Mucosa of descending colon (tissue), 3 donors: ENCODE data around the gene PRRC2B. TPM values are rescaled to one million over a fixed set of nuclear protein-coding genes. Genes with fewer than 3 reads are reported as not detected.
"Not testable (repeated sequence)": the region's sequence is repeated elsewhere in the genome, so short reads cannot be mapped to it uniquely, and the experiment has no call there.

Experiments
- ATAC-seq: fragments of 200-7000 bp; cut with Tn5 transposase; one replicate; pipeline ENCODE4 v1.9.1; 2020; ENCODE audit warnings: mild to moderate bottlenecking, moderate library complexity
- DNase-seq, 3 donors: peaks; one replicate each; pipeline ENCODE4 v3.0.0-alpha.2; 2020
- H3K36me3 ChIP-seq: fragments of 200-600 bp; one replicate; pipeline ENCODE4 v1.8.0; 2021; ENCODE audit warnings: low read depth, mild to moderate bottlenecking
- H3K4me1 ChIP-seq: fragments of 200-600 bp; one replicate; pipeline ENCODE4 v1.8.0; 2021; ENCODE audit warnings: low read depth, mild to moderate bottlenecking
- H3K4me3 ChIP-seq: fragments of 200-600 bp; one replicate; pipeline ENCODE4 v1.8.0; 2021; ENCODE audit warnings: mild to moderate bottlenecking
- H3K9me3 ChIP-seq: fragments of 200-600 bp; one replicate; pipeline ENCODE4 v1.8.0; 2021; ENCODE audit warnings: mild to moderate bottlenecking
- CTCF ChIP-seq: fragments of 200-600 bp; IDR thresholded peaks from one replicate; pipeline ENCODE4 v1.8.0; 2022; ENCODE audit warnings: antibody characterized with exemption, mild to moderate bottlenecking
- intact Hi-C, 2 donors: fragments of 100-400 bp; cut with DNase I in 1 of 2; cut with micrococcal nuclease in 1 of 2; formaldehyde crosslinking; loops; one replicate each; pipeline versions ENCODE4 v1.11.0 to v1.11.1; 2022; cut with DNase I, micrococcal nuclease
- long read RNA-seq, 2 donors: library from polyadenylated mRNA; unstranded; transcript quantifications; one replicate each; pipeline ENCODE4 v2.0.0, GENCODE V29; 2019 to 2021
- total RNA-seq, 3 donors: library from RNA; stranded (reverse); fragmentation: NEBNext Ultra II Directional in 2 of 3; extraction: Animal tissue kit (Norgen Biotek cat#: 25700) in 2 of 3; gene quantifications; one replicate each; pipeline versions ENCODE4 v1.2.1 to v1.2.4, GENCODE V29; 2021 to 2023
- donor health status: DM: no; HTN: no; CAD: no; lungs with moderate emphysema.
- donor health status: DM: no; HTN: no; CAD: no.
- donor health status: DM: no; HTN: yes; CAD: no.

The PRRC2B gene
- 100 to 1,000 TPM; 105 to 175 (median 113) TPM for total RNA-seq
- long read RNA-seq, donor 1, full-length matches to known transcripts: 2 of 50 reads
- long read RNA-seq, donor 1, partial matches to known transcripts: 10 of 50 reads
- long read RNA-seq, donor 1, other reads (novel, unspliced or antisense): 38 of 50 reads
- long read RNA-seq, donor 2, partial matches to known transcripts: 0 of 6 reads
- long read RNA-seq, donor 2, other reads (novel, unspliced or antisense): 6 of 6 reads

- intact Hi-C loops: no loop called here
- no peaks in the 10 kb centered on the region for H3K9me3 ChIP-seq
- peaks cover 37% of the 10 kb centered on the region for H3K4me1 ChIP-seq
- TF ChIP-seq CTCF: peak; percentile 70
- ATAC-seq: peak; percentile 89
- no peaks in the 10 kb centered on the region for H3K36me3 ChIP-seq
- H3K4me3 ChIP-seq: peak within 1 kb of the TSS; percentile 74
- peak; percentile 89 to 91 (median 90) for DNase-seq
Measured at GRCh38 chr9:131393622-131394463, at the start of gene PRRC2B. Gene PRRC2B, plus strand, starts transcription at chr9:131394086. Its CDS starts 36,059 bp downstream, at chr9:131430145.

- H3K9me3 ChIP-seq, ATAC-seq, H3K36me3 ChIP-seq, H3K4me1 ChIP-seq, intact Hi-C loops, H3K4me3 ChIP-seq, DNase-seq: not testable (repeated sequence)
Measured at GRCh38 chr9:131344931-131345535, 48.9 kb upstream of the PRRC2B start.

GRCh38 chr9:131346559-131346958 lies 47.3 kb upstream of the PRRC2B start:
- H3K4me3 ChIP-seq: no peak overlapping the region
- ATAC-seq: no peak
- no peak for TF ChIP-seq CTCF
- intact Hi-C loops: no loop called here
- peaks cover 5% of the 10 kb centered on the region for H3K4me1 ChIP-seq
- DNase-seq: no peak
- H3K9me3 ChIP-seq: no peaks in the 10 kb centered on the region
- H3K36me3 ChIP-seq: no peaks in the 10 kb centered on the region

GRCh38 chr9:131347376-131348020 lies 46.4 kb upstream of the PRRC2B start:
- intact Hi-C loops: no loop called here
- Histone ChIP-seq H3K9me3 (no peaks in the 10 kb centered on the region), H3K4me3 (no peak overlapping the region), H3K36me3 (no peaks in the 10 kb centered on the region), H3K4me1 (peaks cover 5% of the 10 kb centered on the region)
- DNase-seq: no peak
- no peak for ATAC-seq
- no peak for TF ChIP-seq CTCF

- H3K9me3 ChIP-seq: no peaks in the 10 kb centered on the region
- H3K36me3 ChIP-seq: no peaks in the 10 kb centered on the region
- peaks cover 5% of the 10 kb centered on the region for H3K4me1 ChIP-seq
- intact Hi-C loops: no loop called here
- DNase-seq: no peak
- no peak overlapping the region for H3K4me3 ChIP-seq
- no peak for ATAC-seq
- no peak for TF ChIP-seq CTCF
Measured at GRCh38 chr9:131348631-131349521, 45.0 kb upstream of the PRRC2B start.
